HL-60 (cell line): Measurements from ENCODE around the gene KSR2.

Experiments
- DNase-seq, 2 experiments: peaks; one replicate each; pipeline ENCODE4 v3.0.0-alpha.2; 2010 to 2020; ENCODE audit warnings: low read depth in 1 of 2, low spot score in 1 of 2
- H3K27ac ChIP-seq: fragments of 250-450 bp; sonication (Bioruptor Pico); replicated peaks from 2 replicates; pipeline ENCODE4 v1.5.1; 2020; ENCODE audit warnings: mild to moderate bottlenecking, moderate library complexity
- H3K27me3 ChIP-seq: fragments of 250-450 bp; sonication (Bioruptor Pico); 2 replicates; pipeline ENCODE4 v1.5.1; 2021; ENCODE audit warnings: mild to moderate bottlenecking, moderate library complexity; ENCODE audit not compliant: insufficient read depth, poor library complexity, severe bottlenecking
- H3K4me3 ChIP-seq: replicated peaks from 2 replicates; pipeline ENCODE4 v1.5.1; 2011; ENCODE audit warnings: mild to moderate bottlenecking, control low read depth, low read length; ENCODE audit not compliant: insufficient read depth
- CTCF ChIP-seq: IDR thresholded peaks from one replicate; pipeline ENCODE4 v1.5.1; 2011; ENCODE audit warnings: low read length, control low read depth, inconsistent platforms; ENCODE audit not compliant: insufficient read depth
- GABPA ChIP-seq: IDR thresholded peaks from 2 replicates; pipeline ENCODE4 v1.6.1; 2012; ENCODE audit warnings: low read depth
- POLR2AphosphoS5 ChIP-seq: IDR thresholded peaks from 2 replicates; pipeline ENCODE4 v1.6.1; 2012; ENCODE audit warnings: low read depth
- REST ChIP-seq: IDR thresholded peaks from 2 replicates; pipeline ENCODE4 v1.6.1; 2012; ENCODE audit warnings: low read depth; ENCODE audit not compliant: insufficient replicate concordance
- SPI1 ChIP-seq: IDR thresholded peaks from 2 replicates; pipeline ENCODE4 v1.6.1; 2012; ENCODE audit warnings: low read depth, mild to moderate bottlenecking, borderline replicate concordance

Gene KSR2

GRCh38 chr12:117583092-117583491 lies 385.7 kb downstream of the KSR2 start:
- Histone ChIP-seq H3K27me3 (no peaks in the 10 kb centered on the region), H3K4me3 (no peak overlapping the region), H3K27ac (no peak overlapping the region)
- DNase-seq: no peak
- TF ChIP-seq GABPA (no peak), POLR2AphosphoS5 (no peak), SPI1 (no peak), CTCF (no peak), REST (no peak)

- Histone ChIP-seq H3K27me3 (no peaks in the 10 kb centered on the region), H3K4me3 (no peak overlapping the region), H3K27ac (no peak overlapping the region)
- no peak for DNase-seq
- TF ChIP-seq CTCF (no peak), GABPA (no peak), POLR2AphosphoS5 (no peak), REST (no peak), SPI1 (no peak)
Measured at GRCh38 chr12:117582135-117582784, 386.5 kb downstream of the KSR2 start.

GRCh38 chr12:117580718-117581062 lies 388.1 kb downstream of the KSR2 start:
- TF ChIP-seq REST: no peak
- TF ChIP-seq POLR2AphosphoS5: no peak
- no peak for TF ChIP-seq SPI1
- no peak for TF ChIP-seq CTCF
- TF ChIP-seq GABPA: no peak
- no peaks in the 10 kb centered on the region for H3K27me3 ChIP-seq
- no peak overlapping the region for H3K4me3 ChIP-seq
- H3K27ac ChIP-seq: no peak overlapping the region
- DNase-seq: no peak
